ENCODE measurements around the gene LAMA2.

The LAMA2 gene

GRCh38 chr6:129475477-129476247 is 592.7 kb downstream of the LAMA2 start:
- no peak for DNase-seq (ENCODE audit: extremely low read depth in 1 of 2, low read depth in 1 of 2)

GRCh38 chr6:129476248-129476564 is 593.3 kb downstream of the LAMA2 start:
- no peak for DNase-seq (ENCODE audit: extremely low read depth in 1 of 2, low read depth in 1 of 2)

GRCh38 chr6:129476810-129477209 is 593.9 kb downstream of the LAMA2 start:
- no peak for DNase-seq (ENCODE audit: extremely low read depth in 1 of 2, low read depth in 1 of 2)

GRCh38 chr6:129478379-129478778 is 595.4 kb downstream of the LAMA2 start:
- no peak for DNase-seq (ENCODE audit: extremely low read depth in 1 of 2, low read depth in 1 of 2)

GRCh38 chr6:129481706-129482105 is 598.8 kb downstream of the LAMA2 start:
- DNase-seq (ENCODE audit: extremely low read depth in 1 of 2, low read depth in 1 of 2), result no peak

DNA sequence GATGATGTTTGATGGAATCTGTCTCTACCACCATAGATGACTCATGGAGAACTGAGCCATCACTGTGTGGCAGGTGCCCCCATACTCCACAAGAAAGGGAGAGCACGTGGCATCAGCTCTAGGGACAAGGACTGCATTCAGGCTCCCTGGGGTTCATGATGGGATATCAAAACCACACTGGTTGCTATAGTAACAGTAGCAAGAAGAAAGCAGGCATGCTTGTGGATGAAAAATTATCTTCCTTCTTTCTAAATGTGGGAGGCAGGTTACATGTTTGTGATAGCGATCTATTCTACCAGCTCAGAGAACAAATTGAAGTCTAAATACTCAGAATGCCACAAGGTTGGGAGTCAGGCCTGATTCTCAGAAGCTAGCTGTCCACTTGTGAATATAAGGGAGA is 602.8 kb downstream of the LAMA2 start:
- DNase-seq (ENCODE audit: extremely low read depth in 1 of 2, low read depth in 1 of 2), result no peak

DNA sequence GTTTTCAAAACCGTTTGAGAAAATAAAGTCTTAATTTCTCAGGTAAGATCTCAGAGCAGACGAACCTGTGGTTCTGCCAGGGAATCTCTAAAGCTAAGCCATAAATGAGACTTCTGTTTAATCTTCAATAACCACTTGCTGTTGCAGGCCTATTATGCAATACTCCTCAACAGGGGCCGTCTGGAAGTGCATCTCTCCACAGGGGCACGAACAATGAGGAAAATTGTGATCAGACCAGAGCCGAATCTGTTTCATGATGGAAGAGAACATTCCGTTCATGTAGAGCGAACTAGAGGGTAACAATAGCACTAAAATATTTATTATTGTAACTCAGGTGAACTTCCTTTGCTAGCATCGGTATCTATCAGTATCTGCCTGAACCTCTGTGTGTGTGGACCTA is 603.4 kb downstream of the LAMA2 start:
- DNase-seq (ENCODE audit: extremely low read depth in 1 of 2, low read depth in 1 of 2), result no peak

DNA sequence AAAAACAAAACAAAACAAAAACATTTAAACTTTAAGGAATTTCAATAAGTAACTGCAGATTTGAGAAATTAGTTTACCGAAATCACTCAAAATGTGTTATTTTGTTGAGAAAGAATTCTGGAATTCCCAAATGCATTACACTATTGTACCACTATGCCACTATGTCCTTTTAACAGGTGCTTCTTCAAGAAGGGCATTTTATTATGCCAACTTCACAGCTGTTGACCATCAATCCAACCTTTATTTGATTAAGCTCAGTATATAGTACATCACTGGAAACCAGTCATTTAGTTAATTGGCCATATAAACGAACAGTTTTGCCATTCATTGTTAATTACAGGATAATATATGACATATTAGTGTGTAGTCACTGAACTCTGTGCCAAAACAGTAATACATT is 605.4 kb downstream of the LAMA2 start:
- no peak for DNase-seq (ENCODE audit: extremely low read depth in 1 of 2, low read depth in 1 of 2)

GRCh38 chr6:129489215-129489765 is 606.4 kb downstream of the LAMA2 start:
- DNase-seq (ENCODE audit: extremely low read depth in 1 of 2, low read depth in 1 of 2), result no peak

- DNase-seq (ENCODE audit: extremely low read depth in 1 of 2, low read depth in 1 of 2), result peak; percentile 19 to 34
These were observed 607.8 kb downstream of the LAMA2 start for GRCh38 chr6:129490521-129491255.

GRCh38 chr6:129491436-129491835 is 608.5 kb downstream of the LAMA2 start:
- DNase-seq (ENCODE audit: extremely low read depth in 1 of 2, low read depth in 1 of 2), result no peak

DNA sequence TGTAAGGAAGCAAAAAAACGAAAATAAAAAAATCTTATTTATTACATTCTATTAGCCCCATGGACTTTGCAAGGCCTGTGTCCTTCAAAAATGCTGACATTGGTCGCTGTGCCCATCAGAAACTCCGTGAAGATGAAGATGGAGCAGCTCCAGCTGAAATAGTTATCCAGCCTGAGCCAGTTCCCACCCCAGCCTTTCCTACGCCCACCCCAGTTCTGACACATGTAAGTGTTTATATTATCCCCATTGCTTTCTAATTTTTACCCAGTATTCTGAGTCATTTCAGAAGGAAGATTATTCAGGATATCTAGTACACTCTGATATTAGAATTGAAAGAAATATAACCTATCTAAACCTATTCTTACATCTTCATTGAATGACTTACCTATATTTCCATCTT is 609.3 kb downstream of the LAMA2 start:
- no peak for DNase-seq (ENCODE audit: extremely low read depth in 1 of 2, low read depth in 1 of 2)

- no peak for DNase-seq (ENCODE audit: extremely low read depth in 1 of 2, low read depth in 1 of 2)
These were observed 610.5 kb downstream of the LAMA2 start for GRCh38 chr6:129493354-129493902.

GRCh38 chr6:129494099-129494498 is 611.2 kb downstream of the LAMA2 start:
- DNase-seq (ENCODE audit: extremely low read depth in 1 of 2, low read depth in 1 of 2), result no peak

GRCh38 chr6:129494586-129494985 is 611.6 kb downstream of the LAMA2 start:
- DNase-seq (ENCODE audit: extremely low read depth in 1 of 2, low read depth in 1 of 2), result no peak

GRCh38 chr6:129495652-129496051 is 612.7 kb downstream of the LAMA2 start:
- no peak for DNase-seq (ENCODE audit: extremely low read depth in 1 of 2, low read depth in 1 of 2)

- no peak for DNase-seq (ENCODE audit: extremely low read depth in 1 of 2, low read depth in 1 of 2)
These were observed 614.8 kb downstream of the LAMA2 start for GRCh38 chr6:129497481-129498441.

DNA sequence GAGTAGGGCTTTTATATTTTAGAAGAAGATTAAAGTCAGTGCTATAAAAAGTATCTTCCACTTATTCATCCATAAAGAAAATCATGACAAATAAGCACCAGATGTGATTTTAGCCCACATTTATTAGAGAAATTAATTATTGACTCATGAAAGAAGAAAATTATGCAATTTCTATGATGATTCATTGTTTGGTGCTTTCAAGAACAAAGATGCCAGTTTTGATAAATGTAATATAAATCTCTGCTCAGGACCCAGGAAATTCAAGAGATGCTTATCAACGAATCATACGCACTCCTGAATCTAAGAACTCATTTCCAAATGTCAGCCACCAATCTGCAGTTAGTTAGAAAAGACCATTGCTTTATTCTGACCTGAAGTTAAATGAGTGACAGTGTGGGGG is 615.6 kb downstream of the LAMA2 start:
- no peak for DNase-seq (ENCODE audit: extremely low read depth in 1 of 2, low read depth in 1 of 2)

- no peak for DNase-seq (ENCODE audit: extremely low read depth in 1 of 2, low read depth in 1 of 2)
These were observed 616.3 kb downstream of the LAMA2 start for GRCh38 chr6:129498950-129499842.

- no peak for DNase-seq (ENCODE audit: extremely low read depth in 1 of 2, low read depth in 1 of 2)
These were observed 616.9 kb downstream of the LAMA2 start for GRCh38 chr6:129499843-129500219.

All from activated CD8-positive, alpha-beta memory T cell treated with anti-CD3 and anti-CD28 coated beads for 1 hour (primary cell).